AG09309 (cell line): ENCODE measurements around the gene TNIK.

Experiments used
- DNase-seq: peaks from one replicate; pipeline ENCODE4 v3.0.0-alpha.2; 2010; ENCODE audit warnings: low read depth
- H3K4me3 ChIP-seq: 2 replicates; pipeline ENCODE4 v1.5.1; 2011; ENCODE audit warnings: mild to moderate bottlenecking, low read depth, low read length, moderate library complexity; ENCODE audit not compliant: control insufficient read depth
- CTCF ChIP-seq: IDR thresholded peaks from 2 replicates; pipeline ENCODE4 v1.5.1; 2011; ENCODE audit warnings: mild to moderate bottlenecking, low read depth, low read length, inconsistent platforms; ENCODE audit not compliant: insufficient read depth, control insufficient read depth; ENCODE audit errors: missing control alignments

The TNIK gene

GRCh38 chr3:171204942-171205341 lies 255.3 kb downstream of the TNIK start:
- no peak for DNase-seq
- no peak for TF ChIP-seq CTCF
- H3K4me3 ChIP-seq: no peak overlapping the region

DNA sequence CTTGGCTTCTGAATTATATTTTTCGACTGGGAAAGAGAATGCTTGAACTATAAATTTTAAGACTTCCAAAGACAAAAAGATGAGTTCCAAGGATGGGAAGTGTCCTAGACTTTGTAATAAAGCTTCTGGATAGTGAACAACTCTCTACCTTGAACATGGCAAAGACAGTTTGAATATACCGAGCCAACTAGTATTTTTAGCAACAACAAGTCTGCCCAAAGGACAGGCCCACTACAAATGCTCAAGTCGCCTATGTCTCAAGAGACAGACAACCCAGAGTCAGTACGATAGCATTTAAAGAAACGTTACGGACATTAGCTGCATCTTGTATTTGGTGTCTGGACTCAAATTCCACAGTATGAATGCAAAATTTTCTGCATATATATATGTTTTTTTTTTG lies 258.4 kb downstream of the TNIK start:
- DNase-seq: no peak
- no peak for TF ChIP-seq CTCF
- H3K4me3 ChIP-seq: no peak overlapping the region

DNA sequence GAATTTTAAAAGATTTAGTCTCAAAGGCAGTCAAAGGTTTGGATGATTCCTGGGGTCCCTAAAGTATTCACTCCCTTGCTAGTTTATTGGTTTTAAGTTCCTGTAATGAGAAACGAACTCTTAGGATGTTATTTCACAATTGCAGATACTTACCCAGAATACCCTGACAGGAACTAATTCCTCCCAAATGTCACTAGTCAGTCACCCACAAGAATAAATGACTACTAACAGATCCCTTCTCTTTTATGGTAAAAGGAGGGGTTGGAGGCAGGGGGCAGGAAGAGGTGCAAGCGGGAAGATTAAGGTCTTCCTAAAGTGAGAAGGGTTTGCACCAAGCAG lies 259.5 kb downstream of the TNIK start:
- no peak overlapping the region for H3K4me3 ChIP-seq
- DNase-seq: no peak
- TF ChIP-seq CTCF: no peak

GRCh38 chr3:171200052-171200749 lies 260.0 kb downstream of the TNIK start:
- DNase-seq: no peak
- TF ChIP-seq CTCF: no peak
- H3K4me3 ChIP-seq: no peak overlapping the region

DNA sequence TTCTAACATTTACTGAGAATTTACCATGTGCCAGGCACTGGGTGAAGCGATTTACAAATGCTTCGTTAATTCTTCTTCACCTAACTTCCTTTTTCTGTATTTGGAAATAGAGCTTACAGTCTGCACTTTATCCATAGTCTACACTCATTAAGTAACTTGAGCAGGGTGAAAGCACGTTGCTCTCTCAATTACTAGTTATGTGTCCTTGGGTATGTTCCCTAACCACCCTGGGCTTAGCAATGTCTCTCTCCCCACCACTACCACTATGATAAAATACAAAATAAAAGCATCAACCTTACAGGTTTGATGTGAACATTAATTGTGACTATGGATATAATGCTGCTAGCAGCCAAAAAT lies 260.8 kb downstream of the TNIK start:
- TF ChIP-seq CTCF: no peak
- no peak overlapping the region for H3K4me3 ChIP-seq
- DNase-seq: no peak

- no peak for DNase-seq
- no peak overlapping the region for H3K4me3 ChIP-seq
- no peak for TF ChIP-seq CTCF
Observed at GRCh38 chr3:171198781-171199472, 261.3 kb downstream of the TNIK start.
